GM19193 (cell line): ENCODE measurements around the gene PSEN2.

ENCODE experiments used
- POLR2A ChIP-seq: IDR thresholded peaks from 4 replicates; pipeline ENCODE4 v1.6.1; 2011; ENCODE audit not compliant: insufficient read depth, insufficient read length; ENCODE audit errors: extremely low read depth

PSEN2 gene

DNA sequence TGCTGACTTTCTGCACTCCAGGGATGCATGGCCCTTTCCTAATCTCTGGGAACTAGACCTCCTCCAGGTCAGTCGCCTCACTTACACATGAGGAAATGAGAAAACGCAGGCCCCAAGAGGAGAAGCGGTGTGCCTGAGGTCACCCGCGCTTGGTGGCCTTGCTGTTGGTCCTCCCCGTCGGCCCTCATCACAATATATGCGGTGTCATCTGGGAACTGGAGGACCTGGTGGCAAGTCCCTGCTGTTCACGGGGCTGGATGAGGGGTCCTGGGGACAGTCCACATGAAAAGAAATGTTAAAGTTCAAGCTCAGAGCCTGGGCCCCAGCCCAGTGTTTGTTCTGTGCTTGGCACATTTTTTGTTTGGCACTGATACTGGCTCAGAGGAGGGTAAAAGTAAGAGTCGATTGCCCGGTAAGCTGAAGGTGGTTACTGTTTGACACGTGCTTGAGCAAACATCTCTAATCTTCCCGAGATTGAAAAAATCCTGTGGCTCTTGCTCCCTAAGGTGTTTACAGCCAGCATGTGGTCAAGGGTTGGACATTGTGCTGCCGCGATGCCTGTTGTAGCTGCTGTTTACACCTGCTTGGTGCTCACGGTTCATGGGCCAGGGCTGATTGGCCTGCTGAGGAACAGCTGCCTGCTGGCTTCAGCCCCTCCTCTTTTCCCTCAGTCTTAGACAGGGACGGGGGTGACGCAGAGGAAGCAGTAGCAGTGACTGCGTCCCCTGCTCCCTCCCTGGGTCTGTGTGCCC is 74.9 kb downstream of the PSEN2 start:
- no peak for TF ChIP-seq POLR2A
